Stomach (tissue), 4 donors: ENCODE measurements around the gene PLEKHS1.

Experiments used
- CTCF ChIP-seq, 7 experiments: fragments of 450-650 bp in 4 of 7; fragments of 200-600 bp in 3 of 7; sonication (generic) in 3 of 7; IDR thresholded peaks; one replicate each; pipeline ENCODE4 v1.5.1; 2016 to 2019; ENCODE audit warnings: antibody characterized with exemption in 7 of 7, control low read depth in 2 of 7, mild to moderate bottlenecking in 1 of 7
- POLR2A ChIP-seq, 4 donors: fragments of 450-650 bp; IDR thresholded peaks; one replicate each; pipeline ENCODE4 v1.6.1; 2016; ENCODE audit warnings: antibody characterized with exemption in 4 of 4, control low read depth in 2 of 4, mild to moderate bottlenecking in 1 of 4, moderate library complexity in 1 of 4

- TF ChIP-seq CTCF (IDR thresholded peaks at IDR 0.05) = no peak
- no peak for TF ChIP-seq POLR2A (IDR thresholded peaks at IDR 0.05)
These were observed 15.7 kb downstream of the PLEKHS1 start for GRCh38 chr10:113767222-113767621.
